CD4-positive, alpha-beta T cell treated with Interleukin-4 for 1 hour (primary cell): ENCODE results near the gene OR2F2.

Experiments used
- DNase-seq, 2 donors: peaks; one replicate each; pipeline ENCODE4 v3.0.0-alpha.2; 2020 to 2022

OR2F2 gene

DNA sequence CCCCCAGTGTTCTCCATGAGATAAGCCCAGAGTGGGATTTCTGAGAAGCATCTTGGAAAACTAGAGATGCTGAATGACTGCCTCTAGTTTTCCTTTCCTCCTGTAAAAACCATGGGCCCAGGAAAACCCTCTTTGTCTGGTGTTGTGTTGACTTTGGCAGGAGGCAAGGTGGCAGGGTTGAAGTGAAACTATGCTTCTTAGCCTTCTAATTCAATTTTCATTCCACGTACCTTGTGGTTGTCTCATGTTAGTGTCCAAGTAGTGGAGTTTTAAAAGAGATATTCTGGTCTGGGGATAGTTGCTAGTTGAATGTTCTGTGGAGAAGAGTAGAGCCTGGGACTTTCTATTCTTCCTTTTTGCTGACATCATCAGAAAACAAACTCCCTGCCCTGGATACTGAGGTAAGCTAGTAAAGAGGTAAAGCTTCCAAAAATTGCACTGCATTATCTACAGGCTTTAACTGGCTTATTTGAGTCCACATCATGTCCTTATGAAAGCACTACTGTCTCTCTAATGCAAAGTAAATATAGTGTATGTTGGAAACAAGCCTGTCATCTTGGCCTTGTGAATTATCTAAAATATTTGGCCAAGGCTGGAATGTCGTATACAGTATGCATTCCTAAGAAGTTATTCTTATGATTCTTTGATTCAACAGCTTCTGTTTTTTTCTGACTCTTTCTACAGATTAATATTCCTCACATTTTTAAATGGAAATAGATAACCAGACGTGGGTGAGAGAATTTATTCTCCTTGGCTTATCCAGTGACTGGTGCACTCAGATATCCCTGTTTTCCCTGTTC is at the start of gene OR2F2:
Gene OR2F2, plus strand, starts transcription at position 708 of the 800 bp plus-strand sequence. Its CDS starts 0 bp downstream, at position 708.
- no peak for DNase-seq

DNA sequence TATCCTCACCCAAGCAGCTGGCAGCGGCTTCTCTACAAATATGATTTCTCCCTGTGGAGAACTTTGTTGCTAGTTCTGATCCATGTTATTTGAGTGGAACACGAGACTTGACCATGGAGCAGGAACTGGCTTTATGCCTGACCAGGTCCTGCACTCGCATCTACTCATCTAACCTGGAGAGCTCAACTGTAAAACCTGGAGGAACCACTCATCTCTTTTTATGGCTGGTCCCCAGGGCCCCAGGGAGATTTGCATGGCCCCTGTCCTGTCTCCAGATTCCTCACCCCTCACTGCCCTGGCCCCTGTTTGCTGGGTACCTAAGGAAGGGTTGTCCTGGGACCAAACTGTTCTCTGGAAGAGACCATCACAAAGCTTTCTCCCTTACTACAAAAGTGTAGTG is 49.1 kb upstream of the OR2F2 start:
- DNase-seq: no peak

DNA sequence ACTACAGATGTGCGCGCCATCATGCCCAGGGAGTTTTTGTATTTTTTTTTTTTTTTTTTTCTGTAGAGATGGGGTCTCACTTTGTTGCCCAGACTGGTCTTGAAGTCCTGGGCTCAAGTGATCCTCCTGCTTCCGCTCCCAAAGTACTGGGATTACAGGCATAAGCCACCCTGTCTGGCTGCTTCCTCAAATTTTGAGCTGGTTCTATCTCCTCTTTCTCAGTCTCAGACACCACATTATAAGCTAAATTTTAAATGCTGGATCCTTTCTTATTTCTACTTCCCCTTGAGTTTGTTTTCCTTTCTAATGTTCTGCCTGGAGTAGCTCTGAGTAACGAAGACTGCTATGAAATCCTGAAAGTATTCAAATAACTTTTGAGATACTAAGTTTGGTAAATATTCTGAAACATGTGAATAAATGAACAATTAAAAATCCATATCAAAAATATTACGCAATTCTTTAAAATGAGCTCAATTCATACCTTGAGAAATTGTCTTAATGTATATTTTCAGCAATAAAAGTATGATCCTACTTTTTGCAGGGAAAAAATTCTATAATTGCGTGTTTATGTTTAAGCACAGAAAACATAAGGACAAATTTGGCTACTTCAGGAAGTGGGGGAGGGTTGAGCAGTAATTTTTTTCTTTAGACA is 48.1 kb upstream of the OR2F2 start:
- DNase-seq: no peak

GRCh38 chr7:143889068-143889467 is 46.0 kb upstream of the OR2F2 start:
- no peak for DNase-seq

DNA sequence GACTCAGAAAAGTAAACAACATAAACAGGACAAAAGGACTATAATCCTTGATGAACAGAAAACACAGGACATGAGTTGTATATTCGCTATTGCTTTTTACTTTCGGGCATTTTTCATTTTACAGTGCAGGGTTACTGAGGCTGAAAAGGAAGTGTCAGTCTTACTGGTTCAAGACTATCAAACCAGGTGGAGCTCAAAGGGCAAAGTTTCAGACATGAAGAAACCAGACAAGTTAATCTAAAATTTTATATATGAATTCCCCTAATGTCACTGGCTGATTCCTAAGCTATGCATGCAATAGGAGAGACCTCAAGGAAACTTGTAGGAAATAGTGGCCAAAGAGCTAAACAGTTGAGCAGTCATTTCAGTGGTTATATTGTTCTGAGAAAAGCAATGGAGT is 44.5 kb upstream of the OR2F2 start:
- DNase-seq: no peak

- no peak for DNase-seq
These were observed 43.6 kb upstream of the OR2F2 start for GRCh38 chr7:143891457-143891856.

- peak in 1 of 2 donors; percentile 59 for DNase-seq
These were observed 42.3 kb upstream of the OR2F2 start for GRCh38 chr7:143892527-143893300.

- DNase-seq: no peak
These were observed 38.4 kb upstream of the OR2F2 start for GRCh38 chr7:143896667-143897066.

DNA sequence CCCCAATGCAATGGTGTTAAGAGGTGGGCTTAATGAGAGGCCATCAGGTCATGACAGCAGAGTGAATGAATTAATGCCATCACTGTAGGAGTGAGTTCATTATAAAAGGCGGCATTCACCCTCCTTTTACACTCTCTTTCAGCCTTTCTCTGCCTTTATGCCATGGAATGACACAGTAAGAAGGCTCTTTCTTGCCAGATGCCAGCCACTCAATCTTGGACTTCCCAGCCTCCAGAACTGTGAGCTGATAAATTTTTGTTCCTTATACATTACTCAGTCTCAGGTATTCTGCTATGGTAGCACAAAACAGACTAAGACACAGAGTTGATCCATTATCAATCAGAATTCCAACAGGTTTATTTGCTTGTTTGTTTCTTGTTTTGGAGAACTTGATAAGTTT is 36.2 kb upstream of the OR2F2 start:
- DNase-seq: no peak

GRCh38 chr7:143900230-143900766 is 34.7 kb upstream of the OR2F2 start:
- no peak for DNase-seq

- no peak for DNase-seq
These were observed 33.7 kb upstream of the OR2F2 start for GRCh38 chr7:143901332-143901667.

DNA sequence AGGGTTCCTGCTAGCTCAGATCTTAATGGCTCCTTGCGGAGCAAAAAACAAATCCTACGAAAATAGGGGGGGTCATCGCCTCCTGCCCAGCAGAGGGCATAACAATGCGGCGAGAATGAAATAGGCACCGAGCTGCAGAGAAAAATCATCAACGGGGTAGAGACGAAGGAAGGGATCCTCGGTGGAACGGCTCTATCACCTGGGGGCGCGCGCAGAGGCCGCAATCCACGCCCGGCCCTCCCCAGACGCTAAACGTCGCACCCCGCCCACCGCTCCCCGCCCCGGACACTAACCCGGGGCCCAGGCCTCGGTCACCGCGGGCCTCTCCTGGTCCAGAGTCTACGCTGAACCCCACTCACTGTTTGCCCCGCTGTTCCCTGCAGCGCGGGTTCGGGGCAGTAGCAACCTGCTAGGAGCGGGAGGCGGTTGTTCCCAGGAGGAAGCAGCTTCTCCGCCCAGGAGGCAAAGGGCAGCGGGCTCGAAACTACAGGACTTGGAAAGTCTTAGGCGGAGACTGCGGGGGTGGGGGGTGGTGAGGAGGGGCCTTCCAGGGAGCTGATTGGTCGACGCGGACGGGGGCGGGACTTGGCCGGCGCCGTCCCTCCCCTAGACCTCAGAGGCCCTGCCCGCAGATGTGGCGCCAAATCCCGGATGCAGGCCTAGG is 33.2 kb upstream of the OR2F2 start, which contains the start of gene TCAF1:
Gene TCAF1, minus strand, starts transcription at position 509 of the 664 bp plus-strand sequence. CDS start 25,568 bp downstream, outside the sequence.
- DNase-seq: peak; percentile 89 to 91

- DNase-seq: no peak
These were observed 32.6 kb upstream of the OR2F2 start for GRCh38 chr7:143902332-143902899.

DNA sequence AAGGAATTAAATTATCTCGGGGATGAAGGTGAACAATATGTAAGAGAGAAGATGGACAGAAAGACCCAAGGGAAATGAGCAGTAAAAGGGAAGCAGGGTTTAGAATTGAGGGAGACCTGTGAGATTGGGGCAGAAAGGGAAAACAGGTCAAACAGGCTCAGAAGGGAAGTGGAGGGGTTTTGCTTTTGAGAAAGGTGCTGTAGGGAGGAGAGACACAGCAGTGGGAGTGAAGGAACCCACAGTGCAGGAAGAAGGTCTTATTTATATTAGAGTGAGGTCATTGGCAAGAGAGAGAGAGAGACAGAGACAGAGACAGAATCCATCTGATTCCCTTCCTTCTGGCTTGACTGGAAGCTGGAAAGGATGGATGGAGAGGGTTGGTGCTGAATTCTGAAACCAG is 29.5 kb upstream of the OR2F2 start:
- no peak for DNase-seq

- DNase-seq: no peak
These were observed 28.9 kb upstream of the OR2F2 start for GRCh38 chr7:143906151-143906550.

DNA sequence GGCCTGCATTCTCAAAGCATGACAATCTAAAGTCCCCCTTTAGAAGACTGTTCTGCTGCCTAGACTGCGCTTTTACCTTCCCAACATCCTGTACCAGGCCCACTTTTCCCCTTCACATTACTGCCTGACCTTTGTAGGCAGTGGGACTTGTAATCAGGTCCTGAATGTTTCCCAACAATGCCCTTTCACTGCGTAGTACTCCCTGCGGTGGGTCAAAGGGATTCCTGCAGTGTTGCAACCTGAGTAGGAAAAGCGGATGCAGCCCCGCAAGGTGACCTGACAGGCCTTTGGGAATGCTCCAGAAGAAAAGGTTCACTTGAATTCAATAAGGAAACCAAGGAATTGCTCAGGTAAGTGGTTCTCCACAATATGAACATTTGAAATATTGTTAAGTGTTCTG is 28.1 kb upstream of the OR2F2 start:
- no peak for DNase-seq

- DNase-seq: no peak
These were observed 26.9 kb upstream of the OR2F2 start for GRCh38 chr7:143908120-143908519.

- no peak for DNase-seq
These were observed 25.2 kb upstream of the OR2F2 start for GRCh38 chr7:143909863-143910262.

- no peak for DNase-seq
These were observed 24.4 kb upstream of the OR2F2 start for GRCh38 chr7:143910473-143911248.

DNA sequence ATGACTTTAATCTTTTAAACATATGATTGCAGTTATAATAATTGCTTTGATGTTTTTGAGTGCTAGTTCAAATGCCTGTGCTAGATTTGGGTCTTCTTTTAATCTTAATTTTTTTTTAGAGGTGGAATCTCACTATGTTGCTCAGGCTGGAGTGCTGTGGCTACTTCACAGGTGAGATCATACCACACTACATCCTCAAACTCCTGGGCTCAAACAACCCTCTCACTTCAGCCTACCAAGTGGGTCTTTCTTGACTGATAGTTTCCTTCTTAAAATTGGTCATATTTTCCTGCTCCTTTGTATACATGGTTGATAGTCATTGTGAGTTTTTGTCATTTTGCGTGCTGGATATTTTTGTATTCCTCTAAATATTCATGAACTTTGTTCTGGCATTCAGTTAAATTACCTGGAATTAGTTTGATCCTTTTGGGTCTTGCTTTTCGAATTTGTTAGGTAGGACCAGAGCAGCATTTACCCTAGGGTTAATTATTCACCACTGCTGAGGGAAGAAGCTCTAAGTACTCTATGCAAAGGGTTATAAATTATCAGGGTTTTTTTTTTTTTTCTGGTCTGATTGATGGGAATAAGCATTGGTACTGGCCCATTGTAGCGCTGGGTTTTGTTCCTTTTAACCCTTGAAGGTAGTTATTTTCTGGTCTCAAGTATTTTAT is 21.0 kb upstream of the OR2F2 start:
- no peak for DNase-seq
